Effector memory CD4-positive, alpha-beta T cell (primary cell): Measurements from ENCODE around the gene TOPBP1.
"Not testable (repeated sequence)": the region's sequence is repeated elsewhere in the genome, so short reads cannot be mapped to it uniquely, and the experiment has no call there.

Experiments used
- DNase-seq, 3 donors: peaks; one replicate each; pipeline ENCODE4 v3.0.0-alpha.2; 2020
- H3K27ac ChIP-seq: 2 replicates; pipeline ENCODE4 v1.7.0; 2013; ENCODE audit warnings: mild to moderate bottlenecking, low read length, moderate library complexity; ENCODE audit not compliant: insufficient read depth, poor library complexity, severe bottlenecking
- H3K27me3 ChIP-seq: replicated peaks from 2 replicates; pipeline ENCODE4 v1.7.0; 2013; ENCODE audit warnings: mild to moderate bottlenecking, low read length; ENCODE audit not compliant: insufficient read depth, control insufficient read depth, poor library complexity, severe bottlenecking
- H3K36me3 ChIP-seq: 2 replicates; pipeline ENCODE4 v1.7.0; 2013; ENCODE audit warnings: mild to moderate bottlenecking, low read length, moderate library complexity; ENCODE audit not compliant: control insufficient read depth, insufficient read depth
- H3K4me1 ChIP-seq: 2 replicates; pipeline ENCODE4 v1.7.0; 2013; ENCODE audit warnings: low read length, mild to moderate bottlenecking; ENCODE audit not compliant: control insufficient read depth, insufficient read depth, poor library complexity, severe bottlenecking
- H3K4me3 ChIP-seq: 2 replicates; pipeline ENCODE4 v1.7.0; 2013; ENCODE audit warnings: low read length, low read depth, mild to moderate bottlenecking; ENCODE audit not compliant: insufficient read depth, poor library complexity, severe bottlenecking
- H3K9me3 ChIP-seq: 2 replicates; pipeline ENCODE4 v1.7.0; 2013; ENCODE audit warnings: mild to moderate bottlenecking, low read length, moderate library complexity; ENCODE audit not compliant: control insufficient read depth

TOPBP1 gene

GRCh38 chr3:133561679-133562078 is 100.1 kb downstream of the TOPBP1 start:
- H3K27me3 ChIP-seq = no peaks in the 10 kb centered on the region
- H3K27ac ChIP-seq = no peak overlapping the region
- H3K9me3 ChIP-seq = no peaks in the 10 kb centered on the region
- no peak for DNase-seq
- no peak overlapping the region for H3K4me3 ChIP-seq
- no peaks in the 10 kb centered on the region for H3K4me1 ChIP-seq
- H3K36me3 ChIP-seq = no peaks in the 10 kb centered on the region

- H3K27ac ChIP-seq, H3K4me1 ChIP-seq, H3K36me3 ChIP-seq, H3K27me3 ChIP-seq, H3K9me3 ChIP-seq, DNase-seq, H3K4me3 ChIP-seq: not testable (repeated sequence)
These were observed 110.2 kb downstream of the TOPBP1 start for GRCh38 chr3:133551589-133551988.
